Ureter (tissue), 1 donor: ENCODE results near the gene GNAQ. TPM values are rescaled to one million over a fixed set of nuclear protein-coding genes. Genes with fewer than 3 reads are reported as not detected.

Experiments
- DNase-seq: peaks from one replicate; pipeline ENCODE4 v3.0.0-alpha.2; 2020; ENCODE audit warnings: low spot score
- total RNA-seq: library from RNA; stranded (reverse); gene quantifications from one replicate; pipeline ENCODE4 v1.2.4, GENCODE V29; 2023
- donor health status: DM: yes; HTN: yes; CAD: no.

Gene GNAQ
- total RNA-seq, 1 donor from 2014 or later: 85.8 TPM

- no peak for DNase-seq
Measured at GRCh38 chr9:77815260-77815659, 216.4 kb downstream of the GNAQ start.

DNA sequence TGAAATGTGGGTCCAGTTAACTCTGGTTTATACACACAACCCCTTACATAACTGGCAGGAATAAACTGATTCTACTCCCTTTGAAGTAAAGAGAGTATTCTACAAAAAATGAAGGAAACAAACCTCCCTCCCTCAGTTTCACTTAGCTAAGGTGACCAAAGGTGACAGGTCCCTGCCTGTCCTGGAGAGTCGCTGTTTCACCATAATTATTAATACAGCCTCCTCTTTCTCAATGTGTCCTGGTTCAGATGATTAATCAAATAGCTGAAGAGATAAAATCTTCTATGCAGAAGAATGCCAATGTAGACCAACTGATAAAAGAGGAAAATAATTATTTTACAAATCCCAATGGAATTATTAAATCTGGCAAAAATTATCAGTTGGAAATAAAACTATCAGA is 219.8 kb downstream of the GNAQ start:
- no peak for DNase-seq

DNA sequence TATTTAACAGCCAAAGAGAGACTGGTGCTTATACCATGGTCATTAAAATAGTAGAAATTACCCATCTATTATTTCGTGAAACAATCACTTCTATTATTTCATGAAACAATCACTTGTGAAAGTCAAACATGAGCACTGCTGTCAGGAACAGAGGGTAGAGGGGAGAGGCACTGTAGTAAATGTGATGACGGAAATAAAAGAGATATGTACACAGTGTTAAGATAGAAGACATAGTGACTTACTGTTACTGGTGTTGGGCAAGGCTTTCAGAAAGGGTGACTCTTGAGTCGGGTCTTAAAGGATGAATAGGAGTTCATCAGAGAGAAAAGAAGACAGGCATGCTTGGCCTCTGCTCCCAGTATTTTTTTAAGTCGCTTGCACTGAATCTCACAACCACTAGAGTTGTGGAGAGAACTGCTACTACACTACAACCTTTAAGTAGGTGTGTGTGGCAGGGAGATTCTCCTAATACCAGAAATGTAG is 220.9 kb downstream of the GNAQ start:
- DNase-seq: no peak

DNA sequence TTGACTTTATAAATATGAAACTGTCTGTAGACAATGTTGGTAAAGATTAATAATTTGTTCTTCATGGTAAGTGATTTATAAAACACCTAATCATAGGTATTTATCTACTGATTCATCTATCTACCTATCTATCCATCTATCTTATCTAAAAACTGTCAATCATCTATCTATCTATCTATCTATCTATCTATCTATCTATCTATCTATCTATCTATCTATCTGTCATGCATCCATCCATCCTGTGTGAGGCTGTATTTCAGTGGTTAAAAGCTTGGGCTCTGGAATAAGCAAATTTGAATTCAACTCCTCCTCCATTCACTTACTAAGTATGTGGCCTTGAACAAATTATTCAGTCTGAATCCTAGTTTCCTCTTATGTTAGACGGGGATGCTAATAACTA is 221.6 kb downstream of the GNAQ start:
- no peak for DNase-seq

DNA sequence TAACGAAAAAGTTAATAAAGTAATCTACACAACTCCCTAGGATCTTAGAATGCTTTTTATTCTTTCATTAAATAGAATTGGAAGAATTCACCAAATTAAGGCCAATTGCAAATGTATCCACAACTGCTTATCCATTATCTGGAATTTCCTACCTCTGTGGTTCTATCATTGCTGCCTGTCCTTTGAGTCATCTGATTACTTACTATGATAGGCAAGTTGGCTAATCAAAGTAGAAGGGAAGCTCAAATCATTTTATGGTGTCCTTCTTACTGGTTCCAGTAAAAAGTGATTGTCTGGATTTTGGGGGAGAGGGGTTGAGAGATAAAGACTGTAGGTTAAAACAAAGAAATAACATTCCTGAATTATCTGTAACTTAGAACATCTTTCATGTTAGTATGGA is 222.1 kb downstream of the GNAQ start:
- no peak for DNase-seq

DNA sequence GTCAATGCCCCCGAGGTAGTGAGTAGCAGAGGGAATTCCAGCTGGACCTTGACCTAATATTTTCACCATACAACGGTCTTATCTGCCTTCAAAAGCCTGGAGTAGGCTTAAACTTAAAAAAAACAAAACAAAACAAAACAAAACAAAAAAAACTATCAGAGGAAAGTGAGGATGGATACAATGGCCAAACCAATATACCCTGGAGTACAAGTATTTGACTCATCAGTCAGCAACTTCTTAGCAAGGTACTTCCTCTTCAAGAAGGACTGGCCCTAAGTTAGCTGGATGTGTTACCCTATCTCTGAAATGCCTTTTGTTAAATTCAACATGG is 222.9 kb downstream of the GNAQ start:
- DNase-seq: no peak

GRCh38 chr9:77807846-77808750 is 223.5 kb downstream of the GNAQ start:
- DNase-seq: no peak

- no peak for DNase-seq
Measured at GRCh38 chr9:77807281-77807683, 224.3 kb downstream of the GNAQ start.

DNA sequence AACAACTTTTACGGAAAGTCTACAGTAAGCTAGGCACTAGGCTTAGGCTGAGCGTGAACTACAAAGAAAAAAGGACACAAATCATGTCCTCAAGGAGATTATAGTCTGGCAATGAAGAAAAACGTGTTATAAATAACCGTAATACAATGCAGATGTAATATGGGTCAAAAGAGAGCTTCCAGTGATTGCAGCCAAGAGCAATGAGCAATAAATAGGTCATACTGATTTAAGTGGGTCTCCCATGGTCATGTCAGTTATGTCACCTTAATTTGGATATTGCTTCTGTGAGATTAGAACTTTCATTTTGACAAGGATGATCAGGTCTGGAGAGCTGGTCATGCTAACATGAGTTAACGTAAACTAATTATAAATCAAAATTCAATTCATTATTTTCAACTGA is 224.9 kb downstream of the GNAQ start:
- DNase-seq: no peak

GRCh38 chr9:77805810-77806209 is 225.8 kb downstream of the GNAQ start:
- DNase-seq: no peak

- no peak for DNase-seq
Measured at GRCh38 chr9:77803423-77803822, 228.2 kb downstream of the GNAQ start.

DNA sequence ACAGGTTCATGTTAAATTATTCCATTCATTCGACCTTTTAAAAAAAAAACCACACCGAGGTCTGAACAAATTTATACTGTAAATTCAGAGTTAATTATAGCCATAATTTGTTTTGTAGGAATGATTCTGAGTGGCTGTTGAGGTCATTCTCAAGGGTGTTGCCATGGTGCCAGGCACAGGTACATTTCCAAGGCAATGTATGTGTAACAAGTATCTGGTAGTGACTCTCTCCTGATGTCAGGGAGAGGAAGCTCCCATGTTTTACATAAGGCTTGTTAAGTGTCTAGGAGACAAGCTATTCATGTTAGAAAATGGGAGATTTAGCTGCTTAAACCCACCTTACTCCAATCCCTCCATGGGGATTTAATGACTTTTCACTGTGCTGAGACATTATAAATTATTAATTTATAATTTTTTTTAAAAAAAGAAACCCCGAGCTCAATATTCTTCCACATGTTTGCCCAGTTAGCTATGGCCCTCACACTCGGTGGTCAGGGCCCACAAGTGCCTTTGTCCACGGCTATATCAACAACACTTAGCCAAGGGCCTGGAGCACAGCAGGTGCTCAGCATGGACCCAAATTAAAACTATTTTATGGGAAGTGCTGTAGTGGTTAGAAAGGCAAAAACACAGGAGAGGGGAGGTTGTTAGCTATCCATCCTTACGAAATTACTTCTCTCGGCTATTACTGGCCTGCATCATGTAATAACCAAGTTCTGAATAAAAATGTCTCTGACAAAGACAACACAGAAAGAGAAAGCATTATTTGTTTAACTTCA is 228.9 kb downstream of the GNAQ start:
- no peak for DNase-seq

DNA sequence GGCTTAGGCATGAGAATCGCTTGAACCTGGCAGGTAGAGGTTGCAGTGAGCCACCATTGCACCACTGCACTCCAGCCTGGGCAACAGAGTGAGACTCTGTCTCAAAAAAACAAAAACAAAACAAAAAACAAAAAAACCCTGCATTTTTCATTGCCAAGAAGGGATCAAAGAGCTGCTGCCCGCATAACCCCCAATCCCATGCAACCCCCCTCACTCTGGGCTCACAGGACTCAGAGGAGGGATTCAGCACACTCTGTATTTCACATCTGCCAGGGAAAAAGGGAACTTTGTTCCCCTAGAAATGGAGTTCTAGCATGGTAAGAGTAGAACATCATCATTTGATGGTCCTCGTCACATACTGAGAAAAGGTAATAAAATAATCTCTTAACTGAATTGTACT is 229.5 kb downstream of the GNAQ start:
- DNase-seq: no peak

GRCh38 chr9:77800924-77801551 is 230.6 kb downstream of the GNAQ start:
- DNase-seq: no peak

DNA sequence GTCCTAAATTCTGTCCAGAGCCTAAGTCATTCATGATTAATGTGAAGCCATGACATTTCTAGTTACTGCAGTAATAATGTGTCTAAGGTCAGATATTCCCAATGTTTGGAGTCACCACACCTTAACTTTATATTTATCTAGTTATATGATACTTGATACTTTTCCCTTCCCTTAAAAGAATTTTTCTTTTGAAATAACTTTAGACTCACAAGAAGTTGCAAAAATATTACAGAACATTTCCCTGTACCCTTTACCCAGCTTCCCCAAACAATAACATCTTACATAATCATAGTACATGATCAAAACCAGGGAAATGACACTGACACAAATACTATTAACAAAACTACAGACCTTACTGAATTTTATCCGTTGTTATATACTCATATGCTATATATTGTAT is 233.5 kb downstream of the GNAQ start:
- no peak for DNase-seq

DNA sequence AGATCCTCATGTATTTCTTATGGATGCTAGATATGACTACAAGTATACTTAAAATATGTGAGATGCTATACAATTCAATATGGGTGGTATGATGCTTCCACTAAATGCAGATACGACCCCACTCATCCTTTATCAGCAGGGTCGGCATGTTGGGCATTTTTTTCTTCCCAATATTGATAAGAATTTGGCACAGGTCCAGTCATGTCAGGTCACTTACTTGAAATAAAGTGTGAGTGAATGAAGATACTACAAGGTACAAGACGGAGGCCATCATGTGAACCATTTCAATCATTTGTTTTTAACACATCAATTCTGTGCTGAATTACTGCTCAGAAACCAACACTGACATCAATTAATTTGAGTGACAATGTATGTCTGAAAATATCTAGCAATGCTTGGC is 236.6 kb downstream of the GNAQ start:
- DNase-seq: no peak

GRCh38 chr9:77793849-77794248 is 237.8 kb downstream of the GNAQ start:
- no peak for DNase-seq

- no peak for DNase-seq
Measured at GRCh38 chr9:77789891-77790290, 241.7 kb downstream of the GNAQ start.

- DNase-seq: no peak
Measured at GRCh38 chr9:77785341-77785740, 246.3 kb downstream of the GNAQ start.

GRCh38 chr9:77783518-77783917 is 248.1 kb downstream of the GNAQ start:
- no peak for DNase-seq

GRCh38 chr9:77779010-77779409 is 252.6 kb downstream of the GNAQ start:
- no peak for DNase-seq

GRCh38 chr9:77773381-77773780 is 258.2 kb downstream of the GNAQ start:
- no peak for DNase-seq

DNA sequence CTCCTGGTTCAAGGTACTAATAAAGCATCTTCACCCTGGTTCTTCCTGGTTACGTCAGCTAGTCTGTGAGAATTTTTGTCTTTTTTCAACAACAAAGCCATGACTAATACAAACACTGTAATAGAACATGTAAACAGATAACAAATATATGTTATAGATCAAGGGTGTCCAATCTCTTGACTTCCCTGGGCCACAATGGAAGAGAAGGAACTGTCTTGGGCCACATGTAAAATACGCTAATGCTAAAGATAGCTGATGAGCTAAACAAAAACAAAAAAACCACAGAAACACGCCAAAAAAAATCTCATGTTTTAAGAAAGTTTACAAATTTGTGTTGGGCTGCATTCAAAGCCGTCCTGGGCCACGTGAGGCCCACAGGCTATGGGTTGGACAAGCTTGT is 259.0 kb downstream of the GNAQ start:
- no peak for DNase-seq
